Measurements from ENCODE around the gene ASXL1.
"Not testable (repeated sequence)": the region's sequence is repeated elsewhere in the genome, so short reads cannot be mapped to it uniquely, and the experiment has no call there.

ASXL1 gene

DNA sequence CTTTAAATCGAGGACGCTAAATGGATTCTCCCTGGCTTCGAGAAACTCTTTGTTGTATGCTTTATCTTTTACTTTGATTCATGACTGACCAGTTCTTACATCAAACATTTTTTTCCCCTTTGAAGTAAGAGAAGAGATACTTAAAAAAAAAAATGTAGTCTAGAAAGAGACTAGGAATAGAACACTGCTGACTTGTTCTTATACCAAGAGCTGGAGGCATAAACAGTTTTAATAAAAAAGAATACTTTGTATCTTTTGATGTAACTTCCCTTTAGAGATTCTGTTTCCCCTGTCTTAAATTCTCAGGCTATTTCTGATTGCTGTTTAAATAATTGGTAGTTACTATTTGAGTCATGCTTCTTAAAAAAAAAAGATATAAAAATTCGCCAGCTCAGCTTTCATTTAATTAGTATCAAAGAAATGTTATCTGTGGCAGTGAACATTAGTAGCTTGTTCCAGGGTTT is 4.8 kb downstream of the ASXL1 start:
- no peak for DNase-seq (ENCODE audit: low spot score)

DNA sequence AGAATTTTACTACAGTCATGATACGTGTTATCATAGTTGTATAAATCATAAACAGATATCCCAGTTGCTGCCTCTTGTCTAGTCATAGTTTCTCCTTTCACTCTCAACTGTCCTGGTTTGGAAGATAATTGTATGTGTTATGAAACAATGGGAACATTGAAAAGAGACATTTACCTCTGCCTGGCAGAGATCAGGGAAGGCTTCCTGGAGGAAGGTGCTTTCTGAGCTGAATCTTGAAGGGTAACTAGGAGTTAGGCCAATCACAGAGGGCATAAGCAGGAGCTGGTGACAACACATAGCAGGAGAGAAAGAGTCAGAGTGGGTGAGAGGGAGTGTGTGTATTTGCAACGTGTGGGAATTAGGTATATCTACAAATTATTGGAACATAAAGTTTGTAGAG is 5.4 kb downstream of the ASXL1 start:
- DNase-seq (ENCODE audit: low spot score): no peak

DNA sequence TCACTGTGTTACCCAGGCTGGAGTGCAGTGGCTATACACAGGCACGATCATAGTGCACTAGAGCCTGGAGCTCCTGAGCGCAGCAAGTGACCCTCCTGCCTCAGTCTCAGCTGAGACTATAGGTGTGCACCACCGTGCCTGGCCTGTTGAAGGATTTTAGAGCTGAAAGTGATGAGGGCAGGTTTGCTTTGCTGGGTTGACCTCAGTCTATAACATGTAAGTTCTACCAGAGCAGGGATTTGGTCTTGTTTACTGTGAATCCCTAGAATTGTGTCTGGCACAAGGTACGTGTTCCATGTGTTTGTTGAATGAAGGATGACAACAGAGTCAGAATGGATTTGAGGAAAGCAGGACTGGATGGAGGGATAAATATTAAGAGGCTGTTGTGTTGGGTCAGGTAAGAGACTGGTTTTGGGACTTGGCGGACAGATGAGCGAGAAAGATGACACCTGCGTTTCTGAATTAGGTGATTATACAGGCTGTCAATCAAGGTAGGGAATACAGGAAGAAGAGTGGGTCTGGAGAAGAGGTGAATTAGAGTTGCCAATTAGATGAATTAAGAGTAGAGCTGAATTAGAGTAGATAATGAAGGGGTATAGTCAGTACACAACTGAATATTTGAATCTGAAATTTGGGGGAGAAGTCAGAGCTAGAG is 6.5 kb downstream of the ASXL1 start:
- DNase-seq (ENCODE audit: low spot score): no peak

DNA sequence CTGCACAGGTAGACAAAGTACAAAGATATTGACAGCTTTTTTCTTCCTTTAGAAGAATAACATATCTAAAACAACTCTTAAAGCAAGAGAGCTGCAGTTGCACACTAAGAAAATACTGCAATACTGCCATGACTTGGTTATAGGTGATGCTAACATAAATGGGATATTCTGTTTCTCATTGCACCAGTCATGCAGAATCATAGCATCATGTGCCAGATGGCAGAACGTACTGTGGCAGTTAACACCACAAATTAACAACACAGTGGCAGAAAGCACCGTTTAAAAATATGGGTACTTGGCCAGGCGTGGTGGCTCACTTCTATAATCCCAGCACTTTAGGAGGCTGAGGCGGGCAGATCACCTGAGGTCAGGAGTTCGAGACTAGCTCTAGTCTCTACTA is 7.4 kb downstream of the ASXL1 start:
- DNase-seq (ENCODE audit: low spot score): no peak

DNA sequence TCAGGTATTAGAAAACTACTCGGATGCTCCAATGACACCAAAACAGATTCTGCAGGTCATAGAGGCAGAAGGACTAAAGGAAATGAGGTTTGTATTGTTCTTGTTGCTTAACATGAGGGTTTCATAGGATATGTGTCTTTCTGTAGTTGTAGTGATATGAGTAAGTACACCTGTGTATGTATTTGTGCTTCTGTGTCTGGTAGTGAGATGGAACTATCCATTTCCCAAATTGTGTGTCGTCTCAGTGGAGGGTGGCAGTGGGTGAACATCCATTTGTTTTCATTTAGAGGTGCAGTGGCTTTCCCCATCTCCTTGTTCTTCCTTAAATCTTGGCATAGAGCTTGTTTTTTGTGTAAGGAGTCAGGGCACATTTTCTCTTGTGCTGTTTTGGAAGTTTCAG is 8.2 kb downstream of the ASXL1 start:
- no peak for DNase-seq (ENCODE audit: low spot score)

DNA sequence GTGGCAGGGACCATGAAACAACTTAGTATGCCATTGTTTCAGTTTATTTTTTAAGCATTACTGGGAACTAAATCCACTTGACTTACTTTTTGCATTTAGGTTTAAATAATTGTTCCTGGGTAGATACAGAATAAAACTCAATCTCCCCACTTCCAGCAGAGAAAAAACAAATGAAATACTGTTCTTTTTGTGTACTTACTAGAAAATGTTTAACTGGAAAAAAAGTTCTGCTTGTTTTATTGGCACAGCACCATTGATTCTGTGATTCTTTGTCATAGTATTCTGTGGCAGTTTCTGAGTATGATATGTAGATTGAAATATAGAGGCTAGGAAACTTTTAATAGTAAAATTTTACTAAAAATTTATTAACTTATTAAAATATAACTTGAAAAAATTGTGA is 10.2 kb downstream of the ASXL1 start:
- DNase-seq (ENCODE audit: low spot score): no peak

DNA sequence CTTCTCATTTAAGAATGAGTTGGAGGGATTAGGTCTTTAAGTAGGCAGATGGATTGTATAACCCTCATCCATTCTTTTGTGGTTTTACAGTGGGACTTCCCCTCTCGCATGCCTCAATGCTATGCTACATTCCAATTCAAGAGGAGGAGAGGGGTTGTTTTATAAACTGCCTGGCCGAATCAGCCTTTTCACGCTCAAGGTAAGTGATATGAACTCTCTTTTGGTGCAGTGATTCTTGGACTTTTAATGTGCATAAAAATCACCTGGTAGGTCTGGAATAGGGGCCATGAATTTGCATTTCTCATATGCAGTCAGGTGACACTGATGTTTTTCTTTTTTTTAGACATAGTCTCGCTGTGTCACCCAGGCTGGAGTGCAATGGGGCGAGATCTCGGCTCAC is 10.8 kb downstream of the ASXL1 start:
- no peak for DNase-seq (ENCODE audit: low spot score)

DNA sequence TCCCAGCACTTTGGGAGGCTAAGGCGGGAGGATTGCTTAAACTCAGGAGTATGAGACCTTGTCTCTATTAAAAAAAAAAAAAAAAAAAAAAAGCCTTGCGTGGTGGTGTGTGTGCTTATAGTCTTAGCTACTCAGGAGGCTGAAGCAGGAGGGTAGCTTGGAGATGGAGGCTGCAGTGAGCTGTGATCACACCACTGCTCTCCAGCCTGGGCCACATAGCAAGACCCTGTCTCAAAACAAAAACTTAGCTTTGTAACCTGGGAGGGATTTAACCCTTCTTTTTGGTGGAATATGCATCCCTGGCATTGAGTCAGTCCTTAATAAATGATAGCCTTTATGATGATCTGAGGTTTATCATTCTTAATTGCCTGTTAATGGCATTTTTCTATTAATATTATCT is 12.8 kb downstream of the ASXL1 start:
- no peak for DNase-seq (ENCODE audit: low spot score)

DNA sequence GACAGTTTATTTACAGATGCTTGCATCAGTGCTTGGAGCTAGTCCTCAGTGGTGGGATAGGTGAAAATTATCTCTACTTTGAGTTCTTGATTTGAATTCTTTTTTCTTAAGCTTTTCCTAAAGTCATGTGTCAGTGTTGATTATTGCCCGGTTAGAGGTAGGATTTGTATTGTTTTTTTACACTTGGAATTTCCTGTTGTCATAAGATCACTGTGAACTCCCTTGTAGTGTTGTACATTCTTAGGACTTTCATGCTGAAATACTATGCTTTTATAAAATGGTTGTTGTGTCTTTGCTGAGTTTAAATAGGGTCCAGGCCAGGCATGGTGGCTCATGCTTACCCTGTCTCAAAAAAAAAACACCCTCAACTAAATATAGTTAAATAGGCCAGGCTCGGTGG is 20.3 kb downstream of the ASXL1 start:
- no peak for DNase-seq (ENCODE audit: low spot score)

DNA sequence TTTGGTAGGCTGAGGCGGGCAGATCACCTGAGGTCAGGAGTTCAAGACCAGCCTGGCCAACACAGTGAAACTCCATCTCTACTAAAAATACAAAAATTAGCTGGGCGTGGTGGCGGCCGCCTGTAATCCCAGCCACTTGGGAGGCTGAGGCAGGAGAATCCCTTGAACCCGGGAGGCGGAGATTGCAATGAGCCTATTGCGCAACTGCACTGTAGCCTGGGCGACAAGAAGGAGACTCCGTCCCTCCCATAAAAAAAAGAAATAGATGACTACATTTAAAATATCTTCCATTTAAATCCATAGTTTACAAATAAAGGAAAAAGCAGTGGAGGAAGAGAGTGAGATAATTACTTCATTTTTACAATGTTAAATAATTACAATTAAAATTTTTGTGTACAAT is 21.9 kb downstream of the ASXL1 start:
- not testable (repeated sequence) for DNase-seq (ENCODE audit: low spot score)

DNA sequence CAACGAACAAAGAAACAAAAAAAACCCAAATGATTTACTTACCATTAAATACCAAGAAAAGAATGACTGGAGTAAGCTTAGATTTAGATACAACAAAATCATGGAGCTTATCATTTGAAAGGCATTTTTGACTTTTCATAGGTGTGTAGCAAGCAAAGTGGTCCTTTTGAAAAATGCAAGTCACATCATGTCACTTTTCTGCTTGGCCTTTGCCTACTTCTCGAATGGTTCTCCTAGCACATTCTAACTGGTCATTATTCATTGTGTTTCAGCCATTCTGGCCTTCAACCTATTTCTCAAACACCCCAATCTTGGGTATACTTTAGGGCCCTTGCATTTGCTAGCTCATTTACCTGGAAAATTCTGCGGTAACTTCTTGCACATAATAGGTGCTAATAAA is 22.6 kb downstream of the ASXL1 start:
- no peak for DNase-seq (ENCODE audit: low spot score)

DNA sequence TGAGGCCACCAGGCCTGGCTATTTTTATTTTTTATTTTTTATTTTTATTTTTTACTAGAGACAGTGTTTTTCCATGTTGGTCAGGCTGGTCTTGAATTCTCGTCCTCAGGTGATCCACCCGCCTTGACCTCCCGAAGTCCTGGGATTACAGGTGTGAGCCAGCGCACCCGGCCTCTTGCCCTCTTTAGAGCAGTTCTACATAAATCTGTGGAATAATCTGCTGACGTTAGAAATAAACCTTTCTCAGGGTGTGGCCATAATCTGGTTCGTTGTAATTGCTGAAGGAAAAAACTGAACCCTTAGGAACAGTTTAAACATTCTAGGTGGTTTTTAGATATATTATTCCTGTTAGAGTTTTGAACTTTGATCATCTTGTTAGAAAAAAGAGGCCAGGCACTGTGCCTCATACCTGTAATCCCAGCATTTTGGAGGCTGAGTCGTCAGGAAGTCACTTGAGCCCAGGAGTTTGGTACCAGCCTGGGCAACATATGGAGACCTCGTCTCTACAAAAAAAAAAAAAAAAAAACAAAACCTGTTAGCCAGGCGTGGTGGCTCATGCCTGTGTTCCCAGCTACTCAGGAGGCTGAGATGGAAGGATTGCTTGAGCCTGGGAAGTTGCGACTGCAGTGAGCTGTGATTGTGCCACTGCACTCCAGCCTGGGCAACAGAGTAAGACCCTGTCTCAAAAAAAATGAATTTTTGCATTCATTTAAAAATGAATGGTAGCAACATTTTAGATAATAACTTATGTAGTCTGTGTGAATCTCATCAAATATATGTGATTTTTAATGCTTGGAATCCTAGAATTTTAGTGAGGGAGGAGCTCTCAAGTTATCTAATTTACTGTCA is 24.2 kb downstream of the ASXL1 start:
- no peak for DNase-seq (ENCODE audit: low spot score)

DNA sequence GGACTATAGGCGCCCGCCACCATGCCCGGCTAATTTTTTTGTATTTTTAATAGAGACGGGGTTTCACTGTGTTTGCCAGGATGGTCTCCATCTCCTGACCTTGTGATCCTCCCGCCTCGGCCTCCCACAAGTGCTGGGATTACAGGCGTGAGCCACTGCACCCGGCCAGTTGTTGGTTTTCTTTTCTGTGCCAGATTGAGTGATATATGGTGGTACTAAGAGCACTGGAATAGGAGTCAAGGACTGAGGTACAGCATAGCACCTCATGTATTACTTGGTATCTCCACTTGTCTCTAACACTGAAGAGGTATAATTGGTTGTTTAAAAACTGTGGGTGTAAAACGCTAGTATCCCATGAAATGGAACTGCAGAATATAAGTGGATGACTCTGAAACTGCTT is 25.3 kb downstream of the ASXL1 start:
- DNase-seq (ENCODE audit: low spot score): not testable (repeated sequence)

DNA sequence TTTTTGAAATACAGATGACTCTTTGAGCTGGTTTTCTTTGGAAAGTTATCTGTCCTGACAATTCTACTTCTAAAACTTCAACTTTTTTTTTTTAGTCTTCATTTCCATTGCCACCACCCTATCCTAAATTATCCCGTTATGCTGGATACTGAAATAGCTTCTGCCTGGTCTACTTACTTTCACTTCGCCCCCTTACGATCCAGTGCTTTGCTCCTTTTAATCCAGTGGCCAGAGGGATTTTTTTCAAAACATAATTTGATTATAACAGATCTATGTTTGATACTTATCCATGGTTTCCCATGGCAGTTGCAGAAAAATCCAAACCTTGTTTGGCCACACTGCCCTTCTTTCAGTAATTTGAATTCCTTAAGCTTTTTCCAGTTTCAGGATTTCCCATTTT is 27.4 kb downstream of the ASXL1 start:
- DNase-seq (ENCODE audit: low spot score): no peak

DNA sequence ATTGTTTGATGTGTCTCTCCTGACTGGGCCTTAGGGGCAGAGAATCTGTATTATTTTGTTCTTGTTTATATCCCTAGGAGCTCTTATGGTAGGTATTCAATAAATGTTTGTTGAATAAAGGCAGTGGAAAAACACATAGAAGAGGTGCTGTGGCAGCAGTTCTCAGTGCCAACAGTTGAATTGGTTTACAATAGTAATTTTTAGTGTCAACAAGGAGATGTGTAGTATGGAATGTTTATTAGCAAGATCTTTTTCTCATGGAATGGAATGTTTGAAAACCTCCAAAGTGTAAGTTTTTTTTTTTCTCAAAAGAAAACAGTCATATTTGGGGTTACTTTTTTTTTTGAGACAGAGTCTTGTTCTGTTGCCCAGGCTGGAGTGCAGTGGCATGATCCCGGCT is 28.0 kb downstream of the ASXL1 start:
- DNase-seq (ENCODE audit: low spot score): no peak

DNA sequence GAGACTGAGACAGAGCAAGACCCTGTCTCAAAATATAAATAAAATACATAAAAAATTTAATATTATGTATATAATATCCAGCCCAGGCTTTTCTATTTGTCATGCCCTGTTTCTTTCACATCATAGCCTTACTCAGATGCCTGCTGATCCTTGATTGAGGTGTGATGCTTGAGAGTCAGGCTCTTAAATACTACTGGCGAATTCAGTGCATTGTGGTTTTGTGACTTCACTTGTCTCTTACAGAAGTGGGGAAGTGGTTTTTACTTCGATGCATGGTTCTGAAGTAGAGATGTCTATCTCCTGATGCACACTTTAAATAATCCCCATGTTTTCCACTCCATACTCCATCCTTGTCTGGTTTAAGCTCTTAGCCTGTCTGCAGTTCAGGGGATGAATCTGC is 29.1 kb downstream of the ASXL1 start:
- no peak for DNase-seq (ENCODE audit: low spot score)

DNA sequence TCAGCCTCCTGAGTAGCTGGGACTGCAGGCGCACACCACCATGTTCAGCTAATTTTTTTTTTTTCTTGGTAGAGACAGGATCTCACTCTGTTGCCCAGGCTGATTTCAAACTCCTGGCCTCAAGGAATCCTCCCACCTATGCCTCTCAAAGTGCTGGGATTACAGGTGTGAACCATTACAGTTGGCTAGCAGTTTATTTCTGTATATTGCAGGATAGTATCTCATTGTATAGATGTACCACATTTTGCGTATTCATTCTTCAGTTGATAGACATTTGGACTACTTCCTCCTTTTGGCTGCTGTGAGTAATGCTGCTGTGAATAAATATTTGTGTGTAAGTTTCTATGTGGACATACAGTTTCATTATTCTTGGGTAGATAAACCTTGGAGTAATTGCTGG is 32.9 kb downstream of the ASXL1 start:
- DNase-seq (ENCODE audit: low spot score): no peak

DNA sequence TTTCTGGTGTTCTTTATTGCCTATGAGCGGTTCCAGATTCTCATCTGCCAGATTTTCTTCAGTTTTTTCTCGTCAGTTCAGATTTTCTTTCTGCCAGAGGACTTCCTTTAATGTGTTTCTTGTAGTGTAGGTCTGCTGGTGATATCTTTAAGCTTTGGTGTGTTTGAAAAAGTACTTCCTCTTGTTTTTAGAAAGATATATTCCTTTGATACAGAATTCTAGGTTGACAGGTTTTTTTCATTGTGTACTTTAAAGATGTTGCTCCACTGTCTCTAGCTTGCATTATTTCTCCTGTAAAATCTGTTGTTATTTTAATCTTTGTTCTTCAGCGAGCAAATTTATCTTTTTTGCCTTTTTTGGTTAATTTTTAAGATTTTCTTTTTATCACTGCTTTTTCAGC is 36.9 kb downstream of the ASXL1 start:
- DNase-seq (ENCODE audit: low spot score): no peak

DNA sequence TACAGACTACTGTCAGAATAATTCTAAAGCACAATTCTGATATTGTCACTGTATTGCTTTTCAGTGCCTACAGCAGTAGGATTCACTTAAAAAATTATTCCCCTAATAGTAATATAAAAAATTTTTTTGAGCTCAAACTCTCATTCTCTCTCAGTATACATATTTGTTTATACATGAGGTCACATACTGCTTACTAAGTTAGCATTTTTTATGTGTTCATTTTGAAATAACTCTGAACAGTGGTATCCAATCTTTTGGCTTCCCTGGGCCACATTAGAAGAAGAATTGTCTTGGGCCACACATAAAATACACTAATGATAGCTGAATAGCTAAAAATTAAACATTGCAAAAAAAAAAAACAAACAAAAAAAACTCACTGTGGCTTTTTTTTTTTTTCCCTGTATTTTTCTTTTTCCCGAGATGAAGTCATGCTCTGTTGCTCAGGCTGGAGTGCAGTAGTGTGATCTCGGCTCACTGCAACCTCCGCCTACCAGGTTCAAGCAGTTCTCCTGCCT is 38.6 kb downstream of the ASXL1 start:
- DNase-seq (ENCODE audit: low spot score): no peak

DNA sequence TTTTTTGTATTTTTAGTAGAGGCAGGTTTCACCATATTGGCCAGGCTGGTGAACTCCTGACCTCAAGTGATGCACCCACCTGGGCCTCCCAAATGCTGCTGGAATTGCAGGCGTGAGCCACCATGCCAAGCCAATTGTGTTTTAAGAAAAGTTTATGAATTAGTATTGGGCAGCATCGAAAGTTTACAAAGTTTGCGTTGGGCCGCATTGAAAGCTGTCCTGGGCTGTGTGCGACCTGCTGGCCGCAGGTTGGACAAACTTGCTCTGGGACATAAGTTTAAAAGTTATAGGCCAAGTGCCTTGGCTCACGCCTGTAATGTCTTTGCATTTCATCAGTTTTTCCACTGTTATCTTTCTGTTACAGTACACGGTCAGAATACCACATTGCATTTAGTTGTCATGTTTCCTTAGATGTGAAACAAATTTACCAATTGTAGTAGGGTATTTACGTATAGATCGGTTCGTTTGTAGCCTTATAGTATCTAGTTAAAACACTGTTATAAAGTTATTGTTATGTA is 39.5 kb downstream of the ASXL1 start:
- no peak for DNase-seq (ENCODE audit: low spot score)

DNA sequence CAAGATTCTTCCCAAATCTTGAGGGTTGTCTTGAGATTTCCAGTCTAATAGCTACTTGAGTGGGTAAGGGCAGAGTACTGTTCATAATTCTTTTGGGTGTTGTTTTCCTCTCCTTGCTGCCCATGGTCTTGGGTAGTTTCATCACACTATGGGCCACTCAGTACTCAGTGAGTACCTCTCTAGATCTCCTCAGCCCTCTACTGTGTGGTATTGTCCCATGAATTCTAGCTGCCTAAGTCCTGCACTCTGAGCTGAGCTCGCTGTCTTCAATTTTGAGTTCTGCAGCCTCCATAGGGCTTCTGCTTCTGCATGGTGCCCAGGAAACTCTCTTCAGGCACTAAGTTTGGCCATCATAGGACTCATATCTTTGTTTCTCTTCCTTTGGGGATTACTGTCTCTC is 42.3 kb downstream of the ASXL1 start:
- no peak for DNase-seq (ENCODE audit: low spot score)

DNA sequence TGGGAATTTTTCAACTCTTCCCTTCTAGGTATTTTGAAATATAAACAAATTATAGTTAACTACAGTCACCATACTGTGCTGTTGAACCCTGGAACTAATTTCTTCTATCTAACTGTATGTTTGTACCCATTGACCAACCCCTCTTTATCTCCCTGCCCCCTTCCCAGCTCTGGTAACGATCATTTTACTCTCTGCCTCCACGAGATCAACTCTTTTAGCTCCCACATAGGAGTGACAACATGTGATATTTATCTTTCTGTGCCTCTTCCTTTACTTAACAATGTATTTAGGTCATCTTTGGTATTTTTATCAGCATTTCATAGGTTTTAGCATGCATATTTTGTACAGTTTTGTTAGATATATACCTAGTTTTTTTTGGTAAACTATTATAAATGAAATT is 45.9 kb downstream of the ASXL1 start:
- no peak for DNase-seq (ENCODE audit: low spot score)

DNA sequence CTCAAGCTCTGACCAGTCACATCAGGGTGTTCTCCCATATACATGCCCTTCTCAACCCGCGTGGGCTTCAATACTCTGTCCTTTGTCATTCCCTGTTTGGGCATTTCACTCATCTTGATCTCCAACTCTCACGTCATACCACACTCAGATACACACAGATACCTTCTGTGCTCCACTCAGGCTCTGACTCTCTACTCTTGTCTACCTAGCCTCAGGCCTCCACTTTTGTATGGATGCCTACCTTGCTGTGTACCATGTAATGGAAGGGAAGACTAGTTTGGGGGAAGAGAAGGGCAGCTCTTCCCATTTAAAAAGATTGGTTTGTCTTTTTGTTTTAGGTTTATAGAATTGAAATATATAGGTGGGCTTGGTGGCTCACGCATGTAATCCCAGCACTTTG is 48.6 kb downstream of the ASXL1 start:
- no peak for DNase-seq (ENCODE audit: low spot score)
